Esophagus muscularis mucosa (tissue), 4 donors: ENCODE measurements around the gene CHM.

Source experiments
- EP300 ChIP-seq: sonication (generic); formaldehyde crosslinking; IDR thresholded peaks from one replicate; pipeline ENCODE4 v1.6.1; 2017; ENCODE audit warnings: antibody characterized with exemption
- POLR2A ChIP-seq: fragments of 450-650 bp; IDR thresholded peaks from one replicate; pipeline ENCODE4 v1.6.1; 2017; ENCODE audit warnings: antibody characterized with exemption, moderate library complexity, mild to moderate bottlenecking, low read depth
- POLR2AphosphoS5 ChIP-seq, 2 donors: sonication (generic); formaldehyde crosslinking; IDR thresholded peaks; one replicate each; pipeline ENCODE4 v1.6.1; 2017; ENCODE audit warnings: antibody characterized with exemption in 2 of 2
- TF ChIP-seq, protein P1 (sequence below), 3 experiments: fragments of 200-600 bp in 2 of 3; fragments of 450-650 bp in 1 of 3; sonication (generic) in 2 of 3; IDR thresholded peaks; one replicate each; pipeline ENCODE4 v1.5.1; 2017 to 2019; ENCODE audit warnings: antibody characterized with exemption in 3 of 3, mild to moderate bottlenecking in 2 of 3, moderate library complexity in 1 of 3

DNA sequence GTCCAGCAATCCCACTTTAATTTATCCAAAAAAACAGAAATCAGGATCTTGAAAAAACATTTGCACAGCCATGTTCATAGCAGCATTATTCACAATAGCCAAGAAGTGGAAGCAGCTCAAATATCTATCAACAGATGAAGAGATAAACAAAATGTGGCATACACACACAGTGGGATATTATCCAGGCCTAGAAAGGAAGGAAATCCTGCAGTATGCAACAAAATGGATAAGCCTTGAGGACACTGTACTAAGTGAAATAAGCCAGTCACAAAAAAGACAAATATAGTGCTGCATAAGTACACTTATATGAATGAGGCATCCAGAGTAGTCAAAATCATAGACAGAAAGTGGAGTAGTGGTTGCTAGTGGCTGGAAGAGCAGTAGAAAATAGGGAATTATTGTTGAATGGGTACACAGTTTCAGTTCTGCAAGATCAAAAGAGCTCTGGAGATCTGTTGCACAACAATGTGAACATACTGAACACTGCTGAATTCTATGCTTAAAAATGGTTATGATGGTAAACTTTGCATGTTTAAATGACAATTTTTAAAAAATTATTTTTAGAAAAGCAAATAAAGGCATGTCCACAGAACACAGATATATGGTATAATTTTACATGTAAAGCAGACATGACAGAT is 25.6 kb downstream of the CHM start:
- no peak for TF ChIP-seq POLR2A
- TF ChIP-seq EP300, result no peak
- TF ChIP-seq, protein P1, sequence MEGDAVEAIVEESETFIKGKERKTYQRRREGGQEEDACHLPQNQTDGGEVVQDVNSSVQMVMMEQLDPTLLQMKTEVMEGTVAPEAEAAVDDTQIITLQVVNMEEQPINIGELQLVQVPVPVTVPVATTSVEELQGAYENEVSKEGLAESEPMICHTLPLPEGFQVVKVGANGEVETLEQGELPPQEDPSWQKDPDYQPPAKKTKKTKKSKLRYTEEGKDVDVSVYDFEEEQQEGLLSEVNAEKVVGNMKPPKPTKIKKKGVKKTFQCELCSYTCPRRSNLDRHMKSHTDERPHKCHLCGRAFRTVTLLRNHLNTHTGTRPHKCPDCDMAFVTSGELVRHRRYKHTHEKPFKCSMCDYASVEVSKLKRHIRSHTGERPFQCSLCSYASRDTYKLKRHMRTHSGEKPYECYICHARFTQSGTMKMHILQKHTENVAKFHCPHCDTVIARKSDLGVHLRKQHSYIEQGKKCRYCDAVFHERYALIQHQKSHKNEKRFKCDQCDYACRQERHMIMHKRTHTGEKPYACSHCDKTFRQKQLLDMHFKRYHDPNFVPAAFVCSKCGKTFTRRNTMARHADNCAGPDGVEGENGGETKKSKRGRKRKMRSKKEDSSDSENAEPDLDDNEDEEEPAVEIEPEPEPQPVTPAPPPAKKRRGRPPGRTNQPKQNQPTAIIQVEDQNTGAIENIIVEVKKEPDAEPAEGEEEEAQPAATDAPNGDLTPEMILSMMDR (IDR thresholded peaks at IDR 0.05), result no peak
- TF ChIP-seq POLR2AphosphoS5 (IDR thresholded peaks at IDR 0.05), result no peak
